Measurements from ENCODE around the gene RSPH3.
A peak's percentile ranks its signal among the peaks of the same experiment; 100 is the strongest.
"Not testable (repeated sequence)": the region's sequence is repeated elsewhere in the genome, so short reads cannot be mapped to it uniquely, and the experiment has no call there.

RSPH3 gene

GRCh38 chr6:159020011-159020410 lies 20.0 kb upstream of the RSPH3 start:
- DNase-seq = no peak

- no peak for DNase-seq
Observed at GRCh38 chr6:159017757-159018559, 18.0 kb upstream of the RSPH3 start.

DNA sequence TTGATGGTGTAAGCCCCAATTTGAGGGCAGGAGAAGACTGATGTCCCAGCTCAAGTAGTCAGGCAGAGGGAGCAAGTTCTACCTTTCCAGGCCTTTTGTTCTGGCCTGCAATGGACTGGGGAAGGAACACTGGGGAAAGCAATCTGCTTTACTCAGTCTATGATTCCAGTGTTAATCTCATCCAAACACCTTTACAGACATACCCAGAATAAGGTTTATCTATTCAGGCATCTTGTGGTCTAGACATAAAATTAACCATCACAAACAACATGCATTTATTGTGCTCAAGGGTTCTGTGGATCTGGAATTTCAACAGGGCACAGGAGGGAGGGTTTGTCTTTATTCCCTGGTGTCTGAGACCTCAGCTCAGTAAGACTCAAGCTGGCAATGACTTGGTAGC lies 14.4 kb upstream of the RSPH3 start:
- no peak for DNase-seq

DNA sequence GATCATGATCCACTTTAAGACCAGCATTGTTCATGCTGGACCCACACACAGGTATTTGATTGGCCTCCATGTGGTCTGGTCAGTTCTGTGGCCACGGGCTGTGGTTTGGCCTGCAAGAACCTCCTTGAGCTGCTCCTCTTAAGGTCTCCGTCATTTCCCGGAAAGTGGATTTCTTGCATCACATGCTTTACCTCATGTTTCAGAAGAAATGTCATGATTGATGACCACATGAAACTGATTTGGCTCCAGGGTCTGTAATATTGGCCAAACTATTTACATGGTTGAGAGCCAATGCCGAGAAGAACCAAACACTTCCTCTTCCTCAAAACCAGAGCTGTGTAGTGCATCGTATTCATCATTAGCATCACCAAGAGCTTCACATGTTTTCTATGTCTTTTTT lies 13.2 kb upstream of the RSPH3 start:
- no peak for DNase-seq

DNA sequence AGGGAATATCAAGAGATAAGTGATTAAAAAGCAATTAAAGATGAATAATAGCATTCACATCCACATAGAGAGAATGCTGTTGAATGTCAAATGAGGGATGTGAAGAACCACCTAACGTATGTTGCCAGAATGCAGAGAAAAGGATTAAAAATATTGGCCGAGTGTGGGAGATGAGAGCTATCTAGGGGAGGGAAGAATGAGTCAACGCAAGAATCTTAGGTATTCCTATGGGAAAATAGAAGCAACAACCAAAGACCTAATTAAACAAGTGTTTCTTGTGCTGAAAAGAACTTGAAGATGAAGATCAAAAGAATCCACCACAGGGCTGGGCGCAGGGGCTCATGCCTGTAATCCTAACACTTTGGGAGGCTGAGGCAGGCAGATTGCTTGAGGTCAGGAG lies 12.2 kb upstream of the RSPH3 start:
- DNase-seq = no peak

DNA sequence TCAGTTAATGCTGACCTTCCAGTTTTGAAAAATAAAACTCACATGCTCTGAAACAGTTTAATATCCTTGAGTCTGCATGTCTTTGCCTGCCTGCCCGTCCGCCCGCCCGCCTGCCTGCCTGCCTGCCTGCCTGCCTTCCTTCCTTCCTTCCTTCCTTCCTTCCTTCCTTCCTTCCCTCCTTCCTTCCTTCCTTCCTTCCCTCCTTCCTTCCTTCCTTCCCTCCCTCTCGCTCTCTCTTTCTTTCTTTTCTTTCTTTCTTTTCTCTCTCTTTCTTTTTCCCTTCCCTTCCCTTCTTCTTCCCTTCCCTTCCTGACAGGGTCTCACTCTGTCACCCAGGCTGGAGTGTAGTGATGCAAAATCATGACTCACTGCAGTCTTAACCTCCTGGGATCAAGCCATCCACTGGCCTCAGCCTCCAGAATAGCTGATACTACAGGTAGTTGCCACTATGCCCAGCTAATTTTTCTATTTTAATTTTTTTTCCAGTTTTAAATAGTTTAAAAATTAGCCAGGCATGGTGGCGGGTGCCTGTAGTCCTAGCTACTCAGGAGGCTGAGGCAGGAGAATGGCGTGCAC lies 10.1 kb upstream of the RSPH3 start:
- DNase-seq = not testable (repeated sequence)

DNA sequence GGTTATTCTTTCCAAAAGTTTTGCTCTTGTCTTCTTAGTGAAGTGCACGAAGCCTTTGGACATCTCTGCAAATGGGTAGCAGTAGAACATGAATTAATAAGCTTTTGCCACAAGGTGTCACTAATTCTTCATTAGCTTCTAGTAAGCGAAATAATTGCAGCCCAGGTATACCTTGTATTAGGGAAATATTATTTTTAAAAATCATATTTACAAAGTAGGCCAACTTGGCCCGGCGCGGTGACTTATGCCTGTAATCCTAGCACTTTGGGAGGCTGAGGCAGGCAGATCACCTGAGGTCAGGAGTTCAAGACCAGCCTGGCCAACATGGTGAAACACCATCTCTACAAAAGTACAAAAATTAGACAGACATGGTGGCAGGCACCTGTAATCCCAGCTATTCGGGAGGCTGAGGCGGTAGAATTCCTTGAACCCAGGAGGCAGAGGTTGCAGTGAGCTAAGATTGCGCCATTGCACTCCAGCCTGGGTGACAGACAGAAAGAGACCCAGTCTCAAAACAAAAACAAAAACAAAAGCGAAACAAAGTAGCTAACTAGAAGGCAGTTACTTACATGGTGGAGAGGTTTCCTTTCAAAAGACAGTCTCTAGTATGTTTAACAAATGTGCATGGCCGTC lies 8.8 kb upstream of the RSPH3 start:
- no peak for DNase-seq

DNA sequence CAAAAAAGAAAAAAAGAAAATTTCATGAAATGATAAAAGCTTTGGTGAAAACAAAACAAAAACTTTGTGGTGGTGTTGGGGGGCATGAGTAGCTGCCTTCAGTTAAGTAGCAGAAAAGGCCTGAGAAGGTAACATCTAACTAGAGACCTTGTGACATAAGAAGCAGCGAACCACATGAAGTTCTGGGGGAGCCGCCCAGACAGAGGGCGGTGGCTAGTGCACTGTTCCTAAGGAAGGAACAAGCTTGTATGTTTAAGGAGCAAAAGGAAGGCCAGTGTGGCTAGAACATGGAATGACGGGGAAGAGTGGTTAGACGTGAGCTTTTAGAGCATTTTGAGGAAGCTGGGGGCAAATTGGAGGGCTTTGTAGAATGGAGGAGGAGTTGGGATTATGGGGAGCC lies 7.5 kb upstream of the RSPH3 start:
- DNase-seq = no peak

DNA sequence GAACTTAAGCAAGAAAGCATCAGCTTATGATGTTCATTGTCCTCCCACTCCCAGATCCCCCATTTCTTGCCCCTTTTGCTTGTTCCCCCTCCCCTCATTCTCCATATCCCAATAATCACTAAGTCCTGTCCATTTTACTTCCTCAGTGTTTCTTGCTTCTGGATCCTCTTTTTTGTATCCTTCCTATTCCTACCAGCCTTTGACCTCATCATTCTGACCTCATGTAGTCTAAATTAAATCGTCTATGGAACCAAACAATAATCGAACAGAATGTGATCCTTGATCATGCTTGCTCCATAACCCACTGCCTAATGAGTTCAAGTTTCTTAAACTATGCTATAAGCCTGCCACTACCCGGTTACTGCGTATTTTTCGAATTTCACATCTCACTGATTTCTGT lies 5.4 kb upstream of the RSPH3 start:
- no peak for DNase-seq

GRCh38 chr6:159004592-159004991 lies 4.6 kb upstream of the RSPH3 start:
- no peak for DNase-seq

DNA sequence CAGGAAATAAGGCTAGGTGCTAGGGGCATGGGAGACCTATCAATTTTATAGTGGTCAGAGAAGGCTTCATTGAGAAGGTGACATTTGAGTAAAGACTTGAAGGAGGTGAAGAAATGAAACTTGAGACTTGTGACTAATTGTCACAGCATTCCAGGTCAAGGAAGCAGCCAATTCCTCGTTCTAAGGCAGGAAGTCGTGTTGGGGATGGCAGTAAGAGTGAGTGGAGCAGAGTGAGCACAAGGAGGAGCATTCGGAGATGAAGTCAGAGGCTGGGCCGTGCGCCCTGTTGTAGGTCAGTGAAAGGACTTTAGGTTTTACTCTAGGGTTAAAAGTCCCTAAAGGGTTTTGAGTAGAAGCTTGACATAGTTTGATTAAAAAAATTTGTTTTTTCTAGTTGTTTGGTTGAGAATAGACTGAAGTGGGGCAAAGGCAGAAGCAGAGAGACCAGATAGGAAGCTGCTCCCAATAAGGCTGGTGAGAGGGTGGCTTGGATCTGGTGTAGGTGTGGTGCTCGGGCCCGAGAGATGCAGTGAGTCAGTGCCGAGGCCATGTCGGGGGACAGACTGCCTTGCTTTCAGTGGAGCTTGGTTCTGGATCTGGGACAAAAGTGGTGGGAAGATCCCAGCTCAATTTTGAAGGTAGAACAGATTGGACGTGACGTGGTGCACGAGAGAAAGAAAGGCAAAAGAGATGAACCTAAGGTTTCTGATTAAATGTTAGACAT lies 2.6 kb upstream of the RSPH3 start:
- no peak for DNase-seq

DNA sequence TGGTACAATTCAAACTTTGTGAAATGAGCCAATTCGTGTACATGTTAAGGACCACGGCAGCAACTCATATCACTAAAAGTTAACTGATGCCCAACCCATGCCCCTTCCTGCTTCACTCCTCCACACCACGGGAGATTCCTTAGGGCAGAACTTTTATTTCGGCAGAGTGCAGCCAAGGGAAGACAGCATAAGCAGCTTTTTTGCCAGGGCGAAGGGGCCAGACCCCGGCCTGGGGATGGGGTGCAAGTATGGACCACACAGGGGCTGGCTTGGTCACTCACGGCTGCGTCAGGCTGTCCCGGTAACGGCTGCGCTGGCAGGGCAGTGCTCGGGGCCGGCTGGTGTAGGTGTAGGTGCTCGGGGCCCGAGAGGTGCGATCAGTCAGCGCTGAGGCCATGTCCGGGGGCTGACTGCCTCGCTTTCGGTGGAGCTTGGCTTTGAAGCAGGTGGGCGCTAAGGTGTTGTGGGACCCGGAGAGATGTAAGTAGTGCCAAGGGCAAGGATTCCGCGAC lies 792 bp downstream of the RSPH3 start:
- DNase-seq = no peak

GRCh38 chr6:158996856-158997255 lies 3.1 kb downstream of the RSPH3 start:
- no peak for DNase-seq

- no peak for DNase-seq
Observed at GRCh38 chr6:158993639-158994038, 6.4 kb downstream of the RSPH3 start.

DNA sequence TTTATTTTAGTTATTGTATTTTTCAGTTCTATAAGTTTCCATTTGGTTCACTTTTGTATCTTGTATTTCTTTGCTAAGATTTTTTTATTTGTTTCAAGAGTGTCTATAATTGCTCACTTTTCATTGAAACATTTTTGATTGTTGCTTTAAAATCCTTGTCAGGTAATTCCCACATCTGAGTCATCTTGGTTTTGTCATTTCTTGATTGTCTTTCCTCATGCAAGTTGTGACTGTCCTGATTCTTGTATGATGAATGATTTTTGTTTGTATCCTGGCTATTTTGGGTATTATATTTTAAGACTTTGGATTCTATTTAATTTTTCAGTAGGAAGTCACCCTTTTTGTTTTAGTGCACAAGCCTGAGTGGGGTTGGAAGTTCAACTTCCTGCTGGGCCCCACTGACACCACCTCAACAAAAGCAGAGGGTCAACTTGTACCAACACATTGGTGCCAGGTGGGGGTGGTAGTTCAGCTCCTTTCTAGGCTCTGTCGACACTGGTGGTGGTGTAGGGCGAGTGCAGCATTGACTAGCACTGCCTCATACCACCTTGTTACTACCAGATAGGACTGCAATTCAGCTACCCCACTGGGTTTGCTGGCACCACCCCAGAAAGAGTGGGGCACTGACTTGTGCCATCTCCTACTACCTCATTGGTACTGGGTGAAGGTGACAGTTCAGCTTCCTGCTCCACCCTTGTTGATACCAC lies 8.8 kb downstream of the RSPH3 start:
- peak; percentile 60 for DNase-seq

DNA sequence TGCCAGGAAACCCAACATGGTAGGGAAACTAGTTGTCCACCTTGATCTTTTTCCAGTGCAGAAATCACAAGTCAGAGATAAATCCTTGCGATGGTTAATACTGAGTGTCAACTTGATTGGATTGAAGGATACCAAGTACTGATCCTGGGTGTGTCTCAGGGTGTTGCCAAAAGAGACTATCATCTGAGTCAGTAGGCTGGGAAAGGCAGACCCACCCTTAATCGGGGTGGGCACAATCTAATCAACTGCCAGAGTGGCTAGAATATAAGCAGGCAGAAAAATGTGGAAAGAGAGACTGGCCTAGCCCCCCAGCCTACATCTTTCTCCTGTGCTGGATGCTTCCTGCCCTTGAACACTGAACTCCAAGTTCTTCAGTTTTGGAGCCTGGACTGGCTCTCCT lies 10.3 kb downstream of the RSPH3 start:
- DNase-seq = not testable (repeated sequence)

GRCh38 chr6:158988477-158988876 lies 11.5 kb downstream of the RSPH3 start:
- DNase-seq = no peak

GRCh38 chr6:158987657-158988056 lies 12.3 kb downstream of the RSPH3 start:
- DNase-seq = no peak

GRCh38 chr6:158978757-158979156 lies 21.2 kb downstream of the RSPH3 start:
- no peak for DNase-seq

- DNase-seq = no peak
Observed at GRCh38 chr6:158977382-158977781, 22.6 kb downstream of the RSPH3 start.

DNA sequence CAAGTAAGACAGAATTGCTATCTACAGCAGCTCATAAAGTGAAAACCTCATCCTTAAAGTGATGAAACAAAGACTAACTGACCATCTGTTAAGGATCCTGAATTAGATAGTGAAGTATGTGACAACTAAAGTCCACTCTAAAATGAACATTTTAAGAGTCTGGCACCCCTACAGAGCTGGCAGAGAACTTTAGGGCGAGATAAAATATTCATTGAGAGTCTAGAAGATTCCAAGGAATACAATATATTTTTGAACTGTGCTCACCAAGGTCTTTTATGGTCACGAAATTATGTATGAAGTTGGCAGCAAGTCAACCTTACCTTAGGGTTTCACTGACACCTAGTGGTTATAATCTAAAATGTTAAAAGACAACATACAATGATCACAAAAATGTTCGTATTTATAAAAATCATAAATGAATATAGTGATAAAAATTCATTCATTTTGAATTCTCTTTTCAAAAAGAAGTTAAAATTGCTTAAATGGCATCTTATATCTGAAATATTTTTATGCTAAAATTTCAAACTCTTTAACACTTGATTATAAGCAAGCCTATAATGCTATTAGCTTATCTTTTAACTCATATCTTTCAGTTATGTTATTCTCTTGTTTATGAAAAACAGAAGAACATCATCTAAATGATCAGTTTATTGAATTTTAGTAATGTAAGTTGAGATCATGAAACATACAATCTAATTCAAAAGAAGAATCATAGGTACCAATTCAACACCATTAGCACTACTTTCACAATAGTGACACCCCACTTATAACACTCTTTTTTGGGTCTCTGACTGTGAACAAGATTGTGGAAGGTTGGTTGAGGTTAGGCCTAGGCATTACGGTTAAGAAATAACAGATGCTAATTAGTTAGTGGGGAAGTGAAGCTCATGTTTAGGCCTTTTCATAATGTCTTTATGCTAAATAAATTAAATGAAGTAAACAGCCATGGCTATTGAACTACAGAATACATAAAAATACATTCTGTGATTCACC lies 27.5 kb downstream of the RSPH3 start:
- no peak for DNase-seq
